Mucosa of gallbladder (tissue), 1 donor: ENCODE data around the gene GTSE1. TPM values are rescaled to one million over a fixed set of nuclear protein-coding genes. Genes with fewer than 3 reads are reported as not detected.

ENCODE experiments used
- DNase-seq: peaks from one replicate; pipeline ENCODE4 v3.0.0-alpha.2; 2020; ENCODE audit warnings: low spot score
- total RNA-seq: library from RNA; stranded (reverse); gene quantifications from one replicate; pipeline ENCODE4 v1.2.1, GENCODE V29; 2021
- donor health status: DM: no; HTN: no; CAD: no.

The GTSE1 gene
- total RNA-seq, 1 donor from 2014 or later: 1.3 TPM

- DNase-seq: no peak
These were observed 69.7 kb downstream of the GTSE1 start for GRCh38 chr22:46366327-46366731.

- no peak for DNase-seq
These were observed 70.4 kb downstream of the GTSE1 start for GRCh38 chr22:46366801-46367706.

- DNase-seq: peak; percentile 68
These were observed 71.1 kb downstream of the GTSE1 start for GRCh38 chr22:46367707-46368191.

- no peak for DNase-seq
These were observed 71.8 kb downstream of the GTSE1 start for GRCh38 chr22:46368422-46368821.

- no peak for DNase-seq
These were observed 72.4 kb downstream of the GTSE1 start for GRCh38 chr22:46368871-46369715.

- DNase-seq: no peak
These were observed 73.3 kb downstream of the GTSE1 start for GRCh38 chr22:46369716-46370583.

GRCh38 chr22:46370584-46371291 lies 74.1 kb downstream of the GTSE1 start:
- DNase-seq: no peak

- no peak for DNase-seq
These were observed 75.1 kb downstream of the GTSE1 start for GRCh38 chr22:46371623-46372226.

- no peak for DNase-seq
These were observed 76.0 kb downstream of the GTSE1 start for GRCh38 chr22:46372686-46373085.

- peak; percentile 32 for DNase-seq
These were observed 76.5 kb downstream of the GTSE1 start for GRCh38 chr22:46373159-46373558.

- no peak for DNase-seq
These were observed 77.4 kb downstream of the GTSE1 start for GRCh38 chr22:46373921-46374662.

GRCh38 chr22:46374663-46375474 lies 78.2 kb downstream of the GTSE1 start:
- DNase-seq: peak; percentile 85

- DNase-seq: no peak
These were observed 79.4 kb downstream of the GTSE1 start for GRCh38 chr22:46376111-46376510.

- DNase-seq: no peak
These were observed 80.3 kb downstream of the GTSE1 start for GRCh38 chr22:46376908-46377524.

- DNase-seq: peak; percentile 76
These were observed 81.1 kb downstream of the GTSE1 start for GRCh38 chr22:46377525-46378425.

GRCh38 chr22:46378426-46379065 lies 81.9 kb downstream of the GTSE1 start:
- no peak for DNase-seq
